SK-N-SH treated with all-trans-retinoic acid at 6 μM for 48 hours (cell line): ENCODE measurements around the gene SFI1.

ENCODE experiments used
- ATAC-seq: fragments of 200-7000 bp; cut with Tn5 transposase; 3 replicates; pipeline ENCODE4 v1.9.1; 2020; ENCODE audit warnings: mild to moderate bottlenecking, moderate library complexity
- ARNTL ChIP-seq: fragments of 450-650 bp; formaldehyde crosslinking; IDR thresholded peaks from 2 replicates; pipeline ENCODE4 v1.5.0; 2020; ENCODE audit warnings: low read depth, mild to moderate bottlenecking, moderate library complexity, borderline replicate concordance
- BACH2 ChIP-seq: fragments of 250-450 bp; sonication (Bioruptor Pico); IDR thresholded peaks from 2 replicates; pipeline ENCODE4 v1.9.0; 2021; ENCODE audit warnings: mild to moderate bottlenecking, borderline replicate concordance
- ESRRG ChIP-seq: fragments of 250-450 bp; sonication (Bioruptor Pico); IDR thresholded peaks from 2 replicates; pipeline ENCODE4 v1.6.1; 2021; ENCODE audit warnings: mild to moderate bottlenecking
- GLIS3 ChIP-seq: fragments of 250-450 bp; sonication (Bioruptor Pico); IDR thresholded peaks from 2 replicates; pipeline ENCODE4 v1.5.0; 2020; ENCODE audit warnings: mild to moderate bottlenecking, moderate library complexity
- ISL1 ChIP-seq: fragments of 250-450 bp; sonication (Bioruptor Pico); IDR thresholded peaks from 2 replicates; pipeline ENCODE4 v2.1.2; 2022; ENCODE audit warnings: mild to moderate bottlenecking, moderate library complexity
- OSR1 ChIP-seq: fragments of 250-450 bp; sonication (Bioruptor Pico); IDR thresholded peaks from 2 replicates; pipeline ENCODE4 v1.8.0; 2022; ENCODE audit warnings: moderate library complexity, mild to moderate bottlenecking, inconsistent platforms
- PPARA ChIP-seq: fragments of 250-450 bp; sonication (Bioruptor Pico); IDR thresholded peaks from 2 replicates; pipeline ENCODE4 v1.5.0; 2020; ENCODE audit warnings: mild to moderate bottlenecking, borderline replicate concordance
- RARB ChIP-seq: fragments of 250-450 bp; sonication (Bioruptor Pico); IDR thresholded peaks from 2 replicates; pipeline ENCODE4 v1.8.0; 2021; ENCODE audit warnings: mild to moderate bottlenecking, moderate library complexity
- SNAI2 ChIP-seq: fragments of 250-450 bp; sonication (Bioruptor Pico); IDR thresholded peaks from 2 replicates; pipeline ENCODE4 v1.5.0; 2020; ENCODE audit warnings: mild to moderate bottlenecking, moderate library complexity
- TCF4 ChIP-seq: fragments of 250-450 bp; sonication (Bioruptor Pico); IDR thresholded peaks from 2 replicates; pipeline ENCODE4 v1.8.0; 2021; ENCODE audit warnings: mild to moderate bottlenecking, moderate library complexity, borderline replicate concordance
- TOX ChIP-seq: fragments of 250-450 bp; sonication (Bioruptor Pico); IDR thresholded peaks from 2 replicates; pipeline ENCODE4 v1.8.0; 2021; ENCODE audit warnings: mild to moderate bottlenecking, moderate library complexity, borderline replicate concordance
- ZC3H10 ChIP-seq: fragments of 250-450 bp; sonication (Bioruptor Pico); IDR thresholded peaks from 2 replicates; pipeline ENCODE4 v1.5.1; 2021; ENCODE audit warnings: mild to moderate bottlenecking, moderate library complexity
- ZFP3 ChIP-seq: fragments of 250-450 bp; sonication (Bioruptor Pico); IDR thresholded peaks from 2 replicates; pipeline ENCODE4 v1.5.0; 2020; ENCODE audit warnings: mild to moderate bottlenecking, moderate library complexity
- ZFP30 ChIP-seq: fragments of 450-650 bp; formaldehyde crosslinking; IDR thresholded peaks from 2 replicates; pipeline ENCODE4 v1.5.0; 2022; ENCODE audit warnings: mild to moderate bottlenecking, moderate library complexity
- ZNF565 ChIP-seq: fragments of 450-650 bp; formaldehyde crosslinking; conservative IDR thresholded peaks from 2 replicates; pipeline ENCODE4 v1.5.0; 2020; ENCODE audit warnings: low read depth, mild to moderate bottlenecking, moderate library complexity
- ZNF70 ChIP-seq: fragments of 450-650 bp; formaldehyde crosslinking; IDR thresholded peaks from 2 replicates; pipeline ENCODE4 v1.5.0; 2020; ENCODE audit warnings: mild to moderate bottlenecking, moderate library complexity
- TF ChIP-seq, protein P1 (sequence below): fragments of 250-450 bp; sonication (Bioruptor Pico); IDR thresholded peaks from 2 replicates; pipeline ENCODE4 v1.8.0; 2020; ENCODE audit warnings: mild to moderate bottlenecking, moderate library complexity, borderline replicate concordance
- TF ChIP-seq, protein P2 (sequence below): fragments of 250-450 bp; sonication (Bioruptor Pico); IDR thresholded peaks from 2 replicates; pipeline ENCODE4 v1.5.1; 2020; ENCODE audit warnings: low read depth, mild to moderate bottlenecking, moderate library complexity
- TF ChIP-seq, protein P3 (sequence below): fragments of 250-450 bp; sonication (Bioruptor Pico); IDR thresholded peaks from 2 replicates; pipeline ENCODE4 v1.8.0; 2021; ENCODE audit warnings: low read depth, mild to moderate bottlenecking, moderate library complexity, borderline replicate concordance
- TF ChIP-seq, protein P4 (sequence below): fragments of 250-450 bp; sonication (Bioruptor Pico); IDR thresholded peaks from 2 replicates; pipeline ENCODE4 v1.5.1; 2021; ENCODE audit warnings: mild to moderate bottlenecking, moderate library complexity
- TF ChIP-seq, protein P5 (sequence below): fragments of 250-450 bp; sonication (Bioruptor Pico); IDR thresholded peaks from 2 replicates; pipeline ENCODE4 v1.5.0; 2020; ENCODE audit warnings: mild to moderate bottlenecking, moderate library complexity

SFI1 gene

DNA sequence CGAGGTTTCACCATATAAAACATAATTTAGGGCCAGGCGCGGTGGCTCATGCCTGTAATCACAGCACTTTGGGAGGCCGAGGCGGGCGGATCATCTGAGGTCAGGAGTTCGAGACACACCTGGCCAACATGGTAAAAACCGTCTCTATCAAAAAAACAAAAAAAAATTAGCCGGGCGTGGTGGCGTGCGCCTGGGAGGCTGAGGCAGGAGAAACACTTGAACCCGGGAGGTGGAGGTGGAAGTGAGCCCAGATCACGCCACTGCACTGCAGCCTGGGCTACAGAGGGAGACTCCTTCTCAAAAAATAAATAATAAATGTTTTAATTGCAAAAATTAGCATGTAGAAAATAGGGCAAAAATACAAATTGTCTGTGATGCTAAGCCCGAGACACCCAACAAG is 993 bp upstream of the SFI1 start:
- no peak for ATAC-seq
- TF ChIP-seq ZFP30 (CRISPR knock-in tag), result no peak
- TF ChIP-seq OSR1 (CRISPR knock-in tag), result no peak
- TF ChIP-seq SNAI2, result no peak
- TF ChIP-seq RARB (CRISPR knock-in tag), result no peak
- TF ChIP-seq, protein P1, sequence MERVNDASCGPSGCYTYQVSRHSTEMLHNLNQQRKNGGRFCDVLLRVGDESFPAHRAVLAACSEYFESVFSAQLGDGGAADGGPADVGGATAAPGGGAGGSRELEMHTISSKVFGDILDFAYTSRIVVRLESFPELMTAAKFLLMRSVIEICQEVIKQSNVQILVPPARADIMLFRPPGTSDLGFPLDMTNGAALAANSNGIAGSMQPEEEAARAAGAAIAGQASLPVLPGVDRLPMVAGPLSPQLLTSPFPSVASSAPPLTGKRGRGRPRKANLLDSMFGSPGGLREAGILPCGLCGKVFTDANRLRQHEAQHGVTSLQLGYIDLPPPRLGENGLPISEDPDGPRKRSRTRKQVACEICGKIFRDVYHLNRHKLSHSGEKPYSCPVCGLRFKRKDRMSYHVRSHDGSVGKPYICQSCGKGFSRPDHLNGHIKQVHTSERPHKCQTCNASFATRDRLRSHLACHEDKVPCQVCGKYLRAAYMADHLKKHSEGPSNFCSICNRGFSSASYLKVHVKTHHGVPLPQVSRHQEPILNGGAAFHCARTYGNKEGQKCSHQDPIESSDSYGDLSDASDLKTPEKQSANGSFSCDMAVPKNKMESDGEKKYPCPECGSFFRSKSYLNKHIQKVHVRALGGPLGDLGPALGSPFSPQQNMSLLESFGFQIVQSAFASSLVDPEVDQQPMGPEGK (CRISPR knock-in tag), result no peak
- no peak for TF ChIP-seq ISL1 (CRISPR knock-in tag)
- no peak for TF ChIP-seq TOX (CRISPR knock-in tag)
- TF ChIP-seq ESRRG (CRISPR knock-in tag), result no peak
- no peak for TF ChIP-seq ARNTL
- TF ChIP-seq PPARA (CRISPR knock-in tag), result no peak

DNA sequence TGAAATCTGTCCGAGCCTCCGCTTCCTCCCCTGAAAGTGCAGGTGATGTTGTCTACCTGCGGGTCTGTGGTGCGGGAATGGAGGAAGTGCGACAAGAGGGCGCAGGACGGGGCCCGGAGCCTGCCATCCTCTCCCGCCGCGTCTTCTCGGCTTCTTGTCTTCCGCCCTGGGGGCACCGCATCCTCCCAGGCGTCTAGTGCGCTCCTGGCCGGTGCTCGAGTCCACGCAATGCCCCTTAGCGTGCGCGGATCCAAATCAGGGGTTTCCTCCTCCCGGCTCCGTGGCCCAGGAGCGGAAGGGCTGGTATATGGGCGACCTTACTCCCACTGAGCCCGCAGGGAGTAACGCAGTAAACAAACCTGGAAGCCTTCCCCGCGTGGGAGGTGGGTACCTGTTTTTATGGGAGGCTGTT is 405 bp downstream of the SFI1 start:
- peak; percentile 56 for ATAC-seq
- TF ChIP-seq ZFP3, result no peak
- no peak for TF ChIP-seq RARB (CRISPR knock-in tag)
- TF ChIP-seq, protein P2, sequence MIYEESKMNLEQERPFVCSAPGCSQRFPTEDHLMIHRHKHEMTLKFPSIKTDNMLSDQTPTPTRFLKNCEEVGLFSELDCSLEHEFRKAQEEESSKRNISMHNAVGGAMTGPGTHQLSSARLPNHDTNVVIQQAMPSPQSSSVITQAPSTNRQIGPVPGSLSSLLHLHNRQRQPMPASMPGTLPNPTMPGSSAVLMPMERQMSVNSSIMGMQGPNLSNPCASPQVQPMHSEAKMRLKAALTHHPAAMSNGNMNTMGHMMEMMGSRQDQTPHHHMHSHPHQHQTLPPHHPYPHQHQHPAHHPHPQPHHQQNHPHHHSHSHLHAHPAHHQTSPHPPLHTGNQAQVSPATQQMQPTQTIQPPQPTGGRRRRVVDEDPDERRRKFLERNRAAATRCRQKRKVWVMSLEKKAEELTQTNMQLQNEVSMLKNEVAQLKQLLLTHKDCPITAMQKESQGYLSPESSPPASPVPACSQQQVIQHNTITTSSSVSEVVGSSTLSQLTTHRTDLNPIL (CRISPR knock-in tag), result no peak
- no peak for TF ChIP-seq ZNF565
- TF ChIP-seq ISL1 (CRISPR knock-in tag), result no peak
- TF ChIP-seq, protein P3, sequence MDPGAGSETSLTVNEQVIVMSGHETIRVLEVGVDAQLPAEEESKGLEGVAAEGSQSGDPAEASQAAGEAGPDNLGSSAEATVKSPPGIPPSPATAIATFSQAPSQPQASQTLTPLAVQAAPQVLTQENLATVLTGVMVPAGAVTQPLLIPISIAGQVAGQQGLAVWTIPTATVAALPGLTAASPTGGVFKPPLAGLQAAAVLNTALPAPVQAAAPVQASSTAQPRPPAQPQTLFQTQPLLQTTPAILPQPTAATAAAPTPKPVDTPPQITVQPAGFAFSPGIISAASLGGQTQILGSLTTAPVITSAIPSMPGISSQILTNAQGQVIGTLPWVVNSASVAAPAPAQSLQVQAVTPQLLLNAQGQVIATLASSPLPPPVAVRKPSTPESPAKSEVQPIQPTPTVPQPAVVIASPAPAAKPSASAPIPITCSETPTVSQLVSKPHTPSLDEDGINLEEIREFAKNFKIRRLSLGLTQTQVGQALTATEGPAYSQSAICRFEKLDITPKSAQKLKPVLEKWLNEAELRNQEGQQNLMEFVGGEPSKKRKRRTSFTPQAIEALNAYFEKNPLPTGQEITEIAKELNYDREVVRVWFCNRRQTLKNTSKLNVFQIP, result no peak
- TF ChIP-seq ZNF70 (CRISPR knock-in tag), result no peak
- no peak for TF ChIP-seq TCF4 (CRISPR knock-in tag)
- TF ChIP-seq TOX (CRISPR knock-in tag), result no peak
- TF ChIP-seq, protein P1 (CRISPR knock-in tag), result no peak
- no peak for TF ChIP-seq ARNTL
- no peak for TF ChIP-seq PPARA (CRISPR knock-in tag)
- no peak for TF ChIP-seq ZFP30 (CRISPR knock-in tag)
- no peak for TF ChIP-seq ESRRG (CRISPR knock-in tag)

DNA sequence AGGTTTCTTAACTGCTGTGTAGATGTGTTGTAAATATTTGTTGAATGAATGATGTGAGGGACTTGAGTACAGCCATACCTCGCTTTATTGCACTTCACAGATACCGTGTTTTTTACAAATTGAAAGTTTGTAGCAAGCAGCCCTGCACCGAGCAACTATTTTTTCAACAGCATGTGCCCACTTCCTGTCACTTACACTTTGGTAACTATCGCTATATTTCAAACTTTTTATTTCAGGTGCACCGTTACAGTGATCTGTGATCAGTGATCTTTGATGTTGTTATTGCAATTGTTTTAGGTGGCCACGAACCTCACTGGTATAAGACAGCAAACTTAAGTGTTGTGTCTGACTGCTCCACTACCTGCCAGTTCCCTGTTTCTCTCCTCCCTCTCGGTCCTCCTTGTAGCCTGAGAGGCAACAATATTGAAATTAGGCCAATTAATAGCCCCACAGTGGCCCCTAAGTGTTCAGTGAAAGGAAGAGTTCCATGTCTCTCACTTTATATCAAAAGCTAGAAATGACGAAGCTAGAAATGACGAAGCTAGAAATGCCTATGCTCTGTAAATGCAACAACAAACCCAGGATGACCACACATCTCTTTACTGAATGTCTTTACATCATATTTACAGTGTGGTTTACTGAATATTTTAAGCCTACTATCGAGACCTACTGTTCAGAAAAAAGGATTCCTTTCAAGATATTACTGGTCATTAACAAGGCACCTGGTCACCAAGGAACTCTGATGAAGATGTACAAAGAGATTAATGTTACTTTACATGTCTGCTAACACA is 1.0 kb downstream of the SFI1 start:
- no peak for ATAC-seq
- TF ChIP-seq TCF4 (CRISPR knock-in tag) (no peak), OSR1 (CRISPR knock-in tag) (no peak), TOX (CRISPR knock-in tag) (no peak), GLIS3 (CRISPR knock-in tag) (no peak), ZC3H10 (CRISPR knock-in tag) (no peak), BACH2 (CRISPR knock-in tag) (no peak), ESRRG (CRISPR knock-in tag) (no peak), ZNF565 (no peak), SNAI2 (no peak), ZNF70 (CRISPR knock-in tag) (no peak)
- TF ChIP-seq, protein P3, result no peak
- TF ChIP-seq, protein P4, sequence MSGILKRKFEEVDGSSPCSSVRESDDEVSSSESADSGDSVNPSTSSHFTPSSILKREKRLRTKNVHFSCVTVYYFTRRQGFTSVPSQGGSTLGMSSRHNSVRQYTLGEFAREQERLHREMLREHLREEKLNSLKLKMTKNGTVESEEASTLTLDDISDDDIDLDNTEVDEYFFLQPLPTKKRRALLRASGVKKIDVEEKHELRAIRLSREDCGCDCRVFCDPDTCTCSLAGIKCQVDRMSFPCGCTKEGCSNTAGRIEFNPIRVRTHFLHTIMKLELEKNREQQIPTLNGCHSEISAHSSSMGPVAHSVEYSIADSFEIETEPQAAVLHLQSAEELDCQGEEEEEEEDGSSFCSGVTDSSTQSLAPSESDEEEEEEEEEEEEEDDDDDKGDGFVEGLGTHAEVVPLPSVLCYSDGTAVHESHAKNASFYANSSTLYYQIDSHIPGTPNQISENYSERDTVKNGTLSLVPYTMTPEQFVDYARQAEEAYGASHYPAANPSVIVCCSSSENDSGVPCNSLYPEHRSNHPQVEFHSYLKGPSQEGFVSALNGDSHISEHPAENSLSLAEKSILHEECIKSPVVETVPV (CRISPR knock-in tag), result no peak
- TF ChIP-seq, protein P5, sequence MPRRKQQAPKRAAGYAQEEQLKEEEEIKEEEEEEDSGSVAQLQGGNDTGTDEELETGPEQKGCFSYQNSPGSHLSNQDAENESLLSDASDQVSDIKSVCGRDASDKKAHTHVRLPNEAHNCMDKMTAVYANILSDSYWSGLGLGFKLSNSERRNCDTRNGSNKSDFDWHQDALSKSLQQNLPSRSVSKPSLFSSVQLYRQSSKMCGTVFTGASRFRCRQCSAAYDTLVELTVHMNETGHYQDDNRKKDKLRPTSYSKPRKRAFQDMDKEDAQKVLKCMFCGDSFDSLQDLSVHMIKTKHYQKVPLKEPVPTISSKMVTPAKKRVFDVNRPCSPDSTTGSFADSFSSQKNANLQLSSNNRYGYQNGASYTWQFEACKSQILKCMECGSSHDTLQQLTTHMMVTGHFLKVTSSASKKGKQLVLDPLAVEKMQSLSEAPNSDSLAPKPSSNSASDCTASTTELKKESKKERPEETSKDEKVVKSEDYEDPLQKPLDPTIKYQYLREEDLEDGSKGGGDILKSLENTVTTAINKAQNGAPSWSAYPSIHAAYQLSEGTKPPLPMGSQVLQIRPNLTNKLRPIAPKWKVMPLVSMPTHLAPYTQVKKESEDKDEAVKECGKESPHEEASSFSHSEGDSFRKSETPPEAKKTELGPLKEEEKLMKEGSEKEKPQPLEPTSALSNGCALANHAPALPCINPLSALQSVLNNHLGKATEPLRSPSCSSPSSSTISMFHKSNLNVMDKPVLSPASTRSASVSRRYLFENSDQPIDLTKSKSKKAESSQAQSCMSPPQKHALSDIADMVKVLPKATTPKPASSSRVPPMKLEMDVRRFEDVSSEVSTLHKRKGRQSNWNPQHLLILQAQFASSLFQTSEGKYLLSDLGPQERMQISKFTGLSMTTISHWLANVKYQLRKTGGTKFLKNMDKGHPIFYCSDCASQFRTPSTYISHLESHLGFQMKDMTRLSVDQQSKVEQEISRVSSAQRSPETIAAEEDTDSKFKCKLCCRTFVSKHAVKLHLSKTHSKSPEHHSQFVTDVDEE (CRISPR knock-in tag), result no peak
- TF ChIP-seq, protein P1 (CRISPR knock-in tag), result no peak
